ENCODE results near the gene FBRS. TPM values are rescaled to one million over a fixed set of nuclear protein-coding genes. Genes with fewer than 3 reads are reported as not detected.

The FBRS gene
- total RNA-seq, 1 experiment from 2014 or later, result 16.8 TPM

DNA sequence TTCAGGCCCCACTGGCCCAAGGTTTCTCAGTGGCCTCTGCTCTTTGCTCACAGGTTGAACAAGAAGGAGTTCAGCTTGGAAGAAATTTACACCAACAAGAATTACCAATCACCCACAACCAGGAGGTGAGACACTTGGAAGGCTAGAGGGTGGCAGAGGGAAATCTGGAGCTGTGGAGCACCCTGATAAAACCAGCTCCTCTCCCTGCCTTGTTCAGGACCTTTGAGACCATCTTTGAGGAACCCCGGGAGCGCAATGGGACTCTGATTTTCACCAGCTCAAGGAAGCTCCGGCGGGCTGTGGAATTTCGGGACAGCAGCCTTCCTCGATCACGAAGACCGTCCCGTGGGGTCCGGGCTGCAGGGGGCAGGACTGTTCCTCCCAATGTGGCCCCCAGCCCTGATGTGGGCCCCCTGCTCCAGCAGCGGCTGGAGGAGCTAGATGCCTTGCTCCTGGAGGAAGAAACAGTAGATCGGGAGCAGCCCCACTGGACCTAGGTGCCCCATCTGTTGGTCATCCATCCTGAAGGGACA is 2.4 kb upstream of the FBRS start:
- Histone ChIP-seq H3K56ac (ENCODE audit: insufficient read length, low read depth, low read length) (no peak overlapping the region), H4K20me1 (ENCODE audit: control insufficient read depth, insufficient read depth, insufficient read length) (no peaks in the 10 kb centered on the region), H3K23me2 (ENCODE audit: insufficient read length, low read depth, low read length, poor library complexity, severe bottlenecking) (peaks cover 6% of the 10 kb centered on the region), H3T11ph (ENCODE audit: low read length) (no peak overlapping the region), H3K4me2 (ENCODE audit: insufficient read depth, insufficient read length, low read length) (no peak overlapping the region), H2AK5ac (ENCODE audit: insufficient read length, low read length) (no peak overlapping the region), H4K91ac (ENCODE audit: insufficient read length, low read depth, low read length) (no peak overlapping the region), H2BK15ac (ENCODE audit: low read depth, low read length) (no peak overlapping the region), H3K79me2 (ENCODE audit: insufficient read depth, low read length) (no peaks in the 10 kb centered on the region), H2BK20ac (ENCODE audit: low read depth, low read length, poor library complexity, severe bottlenecking) (no peak overlapping the region), H3K9ac (ENCODE audit: extremely low read depth, insufficient read length, low read length) (no peak overlapping the region), H3K4me1 (ENCODE audit: insufficient read depth, low read length) (no peaks in the 10 kb centered on the region), H4K8ac (replicated peaks; ENCODE audit: insufficient read length, low read depth, low read length) (no peak overlapping the region), H2BK120ac (ENCODE audit: low read depth, low read length, poor library complexity, severe bottlenecking) (no peak overlapping the region), H3K14ac (ENCODE audit: insufficient read depth, low read length) (no peak overlapping the region), H2BK12ac (ENCODE audit: insufficient read length, low read depth, low read length) (no peak overlapping the region), H3K4ac (ENCODE audit: low read depth, low read length) (no peak overlapping the region), H3K9me3 (ENCODE audit: control insufficient read depth, low read depth, low read length) (no peaks in the 10 kb centered on the region), H3K18ac (ENCODE audit: insufficient read length, low read depth, low read length) (no peak overlapping the region), H3K27ac (ENCODE audit: insufficient read length, low read depth, low read length) (no peak overlapping the region), H3K23ac (ENCODE audit: insufficient read length, low read depth, low read length) (no peak overlapping the region), H4K5ac (ENCODE audit: insufficient read length, low read depth, low read length) (no peak overlapping the region), H3K79me1 (ENCODE audit: insufficient read depth, low read depth, low read length, poor library complexity, severe bottlenecking) (no peaks in the 10 kb centered on the region), H2BK5ac (ENCODE audit: insufficient read length, low read length) (no peak overlapping the region), H3K27me3 (ENCODE audit: insufficient read depth, low read length) (peaks cover 11% of the 10 kb centered on the region; the same call in 1 of the 2 replicates), H2AFZ (ENCODE audit: low read length) (no peak overlapping the region)
- WGBS (ENCODE audit: extremely low coverage, insufficient read length, low lambda C conversion rate), result no CpG with 5 or more reads among the region's 12 CpGs
- H3K9me3 Mint-ChIP-seq, result no peaks in the 10 kb centered on the region
- H3K36me3 Mint-ChIP-seq (ENCODE audit: insufficient read depth in 1 of 3, low read depth in 3 of 3), result peaks cover 7 to 31% (median 20%) of the 10 kb centered on the region in 3 experiments; a peak in 6 of 7 replicates
- no peak for DNase-seq
- H3K4me3 Mint-ChIP-seq, result peak overlapping the region in 1 of 2 experiments; percentile 55; a peak in 1 of 5 replicates
- peaks cover 13 to 20% of the 10 kb centered on the region in 2 experiments for H3K4me1 Mint-ChIP-seq
- TF ChIP-seq, protein P1, sequence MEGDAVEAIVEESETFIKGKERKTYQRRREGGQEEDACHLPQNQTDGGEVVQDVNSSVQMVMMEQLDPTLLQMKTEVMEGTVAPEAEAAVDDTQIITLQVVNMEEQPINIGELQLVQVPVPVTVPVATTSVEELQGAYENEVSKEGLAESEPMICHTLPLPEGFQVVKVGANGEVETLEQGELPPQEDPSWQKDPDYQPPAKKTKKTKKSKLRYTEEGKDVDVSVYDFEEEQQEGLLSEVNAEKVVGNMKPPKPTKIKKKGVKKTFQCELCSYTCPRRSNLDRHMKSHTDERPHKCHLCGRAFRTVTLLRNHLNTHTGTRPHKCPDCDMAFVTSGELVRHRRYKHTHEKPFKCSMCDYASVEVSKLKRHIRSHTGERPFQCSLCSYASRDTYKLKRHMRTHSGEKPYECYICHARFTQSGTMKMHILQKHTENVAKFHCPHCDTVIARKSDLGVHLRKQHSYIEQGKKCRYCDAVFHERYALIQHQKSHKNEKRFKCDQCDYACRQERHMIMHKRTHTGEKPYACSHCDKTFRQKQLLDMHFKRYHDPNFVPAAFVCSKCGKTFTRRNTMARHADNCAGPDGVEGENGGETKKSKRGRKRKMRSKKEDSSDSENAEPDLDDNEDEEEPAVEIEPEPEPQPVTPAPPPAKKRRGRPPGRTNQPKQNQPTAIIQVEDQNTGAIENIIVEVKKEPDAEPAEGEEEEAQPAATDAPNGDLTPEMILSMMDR (conservative IDR thresholded peaks at IDR 0.05), result no peak
- H3K27me3 Mint-ChIP-seq (ENCODE audit: low read depth), result peaks cover 37% of the 10 kb centered on the region
- H3K27ac Mint-ChIP-seq, result no peak overlapping the region

Data from H9 (cell line).